Esophagus squamous epithelium (tissue), 4 donors: ENCODE measurements around the gene ABCA3.

ENCODE experiments used
- POLR2A ChIP-seq, 4 donors: fragments of 450-650 bp; IDR thresholded peaks; one replicate each; pipeline ENCODE4 v1.6.1; 2017; ENCODE audit warnings: antibody characterized with exemption in 4 of 4, mild to moderate bottlenecking in 4 of 4, moderate library complexity in 3 of 4
- TF ChIP-seq, protein P1 (sequence below), 6 experiments: fragments of 450-650 bp in 4 of 6; fragments of 200-600 bp in 2 of 6; sonication (generic) in 2 of 6; IDR thresholded peaks; one replicate each; pipeline ENCODE4 v1.5.1; 2016 to 2019; ENCODE audit warnings: antibody characterized with exemption in 6 of 6, mild to moderate bottlenecking in 4 of 6, moderate library complexity in 4 of 6

DNA sequence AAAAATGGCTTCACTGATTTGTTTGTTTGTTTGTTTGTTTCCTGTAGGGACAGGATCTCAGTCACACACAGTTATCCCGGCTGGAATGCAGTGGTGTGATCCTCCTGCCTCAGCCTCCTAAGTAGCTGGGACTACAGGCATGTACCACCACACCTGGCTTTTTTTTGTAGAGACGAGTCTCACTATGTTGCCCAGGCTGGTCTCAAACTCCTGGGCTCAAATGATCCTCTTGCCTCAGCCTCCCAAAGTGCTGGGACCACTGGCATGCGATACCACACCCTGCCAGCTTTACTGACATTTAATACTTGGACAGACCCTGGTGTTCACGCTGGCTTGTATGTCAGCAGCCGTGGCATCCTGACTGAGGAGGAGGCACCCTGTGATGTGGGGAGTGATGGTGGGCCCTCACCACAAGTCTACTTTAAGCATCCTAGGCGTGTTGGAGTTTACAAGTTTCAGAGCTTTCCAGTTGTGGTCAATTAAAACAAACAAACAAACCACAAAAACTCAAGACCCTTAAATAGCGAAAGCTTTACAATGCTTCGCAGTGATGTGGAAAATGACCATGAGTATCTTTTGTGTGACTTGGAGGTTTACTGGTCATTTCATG, 5.1 kb downstream of the ABCA3 start:
- TF ChIP-seq, protein P1, sequence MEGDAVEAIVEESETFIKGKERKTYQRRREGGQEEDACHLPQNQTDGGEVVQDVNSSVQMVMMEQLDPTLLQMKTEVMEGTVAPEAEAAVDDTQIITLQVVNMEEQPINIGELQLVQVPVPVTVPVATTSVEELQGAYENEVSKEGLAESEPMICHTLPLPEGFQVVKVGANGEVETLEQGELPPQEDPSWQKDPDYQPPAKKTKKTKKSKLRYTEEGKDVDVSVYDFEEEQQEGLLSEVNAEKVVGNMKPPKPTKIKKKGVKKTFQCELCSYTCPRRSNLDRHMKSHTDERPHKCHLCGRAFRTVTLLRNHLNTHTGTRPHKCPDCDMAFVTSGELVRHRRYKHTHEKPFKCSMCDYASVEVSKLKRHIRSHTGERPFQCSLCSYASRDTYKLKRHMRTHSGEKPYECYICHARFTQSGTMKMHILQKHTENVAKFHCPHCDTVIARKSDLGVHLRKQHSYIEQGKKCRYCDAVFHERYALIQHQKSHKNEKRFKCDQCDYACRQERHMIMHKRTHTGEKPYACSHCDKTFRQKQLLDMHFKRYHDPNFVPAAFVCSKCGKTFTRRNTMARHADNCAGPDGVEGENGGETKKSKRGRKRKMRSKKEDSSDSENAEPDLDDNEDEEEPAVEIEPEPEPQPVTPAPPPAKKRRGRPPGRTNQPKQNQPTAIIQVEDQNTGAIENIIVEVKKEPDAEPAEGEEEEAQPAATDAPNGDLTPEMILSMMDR (IDR thresholded peaks at IDR 0.05) = no peak
- no peak for TF ChIP-seq POLR2A (IDR thresholded peaks at IDR 0.05)
